Endothelial cell of umbilical vein (primary cell): ENCODE measurements around the gene FGD6. TPM values are rescaled to one million over a fixed set of nuclear protein-coding genes. Genes with fewer than 3 reads are reported as not detected.

Experiments used
- BruUV-seq: library from RNA; stranded (reverse); fragments of 400-500 nt; replicated peaks from 2 replicates; lab custom pipeline; 2021; lab: Mats Ljungman, UMichigan
- CTCF ChIA-PET: fragments of 300-600, 350-600 bp; sonication (Branson Sonifier 250); formaldehyde crosslinking; loops from one replicate; lab custom pipeline; 2021; ENCODE audit warnings: antibody characterized with exemption, inconsistent platforms; lab: Charles Lee
- POLR2A ChIA-PET: fragments of 300-600, 350-600 bp; sonication (Branson Sonifier 250); formaldehyde crosslinking; loops from one replicate; lab custom pipeline; 2021; ENCODE audit warnings: antibody characterized with exemption, inconsistent platforms; lab: Charles Lee
- DNase-seq: peaks from one replicate; pipeline ENCODE4 v3.0.0-alpha.2; 2011; ENCODE audit warnings: low read depth, low spot score
- FAIRE-seq: peaks from 2 replicates; lab custom pipeline; 2011; peaks lifted over from hg19 to GRCh38; lab: Jason Lieb, UNC
- H2AFZ ChIP-seq: 2 replicates; pipeline ENCODE4 v1.6.0; 2012; ENCODE audit warnings: low read depth, low read length, control low read depth, inconsistent platforms
- H3K27ac ChIP-seq: 2 replicates; pipeline ENCODE4 v1.5.1; 2011; ENCODE audit warnings: low read depth, mild to moderate bottlenecking, control low read depth, low read length, moderate library complexity; ENCODE audit not compliant: insufficient read depth
- H3K27me3 ChIP-seq, 2 experiments: 2 replicates each; pipeline versions ENCODE4 v1.6.0 to v1.6.1; 2011; ENCODE audit warnings: low read length in 2 of 2, mixed read lengths in 1 of 2; ENCODE audit not compliant: control insufficient read depth in 2 of 2, insufficient read depth in 2 of 2
- H3K36me3 ChIP-seq, 2 experiments: 2 replicates in 1 of 2; 3 replicates in 1 of 2; pipeline ENCODE4 v1.5.1; 2011; ENCODE audit warnings: low read length in 2 of 2, mild to moderate bottlenecking in 1 of 2, moderate library complexity in 1 of 2; ENCODE audit not compliant: control insufficient read depth in 2 of 2, insufficient read depth in 2 of 2; ENCODE audit errors: extremely low read depth in 1 of 2
- H3K4me1 ChIP-seq: 3 replicates; pipeline ENCODE4 v1.5.1; 2011; ENCODE audit warnings: mild to moderate bottlenecking, low read length; ENCODE audit not compliant: control insufficient read depth, insufficient read depth; ENCODE audit errors: extremely low read depth
- H3K4me2 ChIP-seq: 2 replicates; pipeline ENCODE4 v1.6.1; 2011; ENCODE audit warnings: low read length, control low read depth, mixed read lengths; ENCODE audit not compliant: insufficient read depth
- H3K4me3 ChIP-seq, 3 experiments: fragments of 200-600 bp in 1 of 3; sonication (generic), shearing (Covaris generic) in 1 of 3; replicated peaks in 1 of 3; 2 replicates each; pipeline ENCODE4 v1.5.1; 2011 to 2016; ENCODE audit warnings: control low read depth in 3 of 3, low read length in 3 of 3, mild to moderate bottlenecking in 2 of 3, inconsistent platforms in 1 of 3, low read depth in 1 of 3, moderate library complexity in 1 of 3; ENCODE audit not compliant: insufficient read depth in 1 of 3
- H3K79me2 ChIP-seq: 2 replicates; pipeline ENCODE4 v1.6.0; 2012; ENCODE audit warnings: low read length, inconsistent platforms; ENCODE audit not compliant: control insufficient read depth, insufficient read depth
- H3K9ac ChIP-seq: replicated peaks from 2 replicates; pipeline ENCODE3; 2011; ENCODE audit warnings: low read length, control low read depth; ENCODE audit not compliant: insufficient read depth; ENCODE audit errors: extremely low read depth
- H3K9me1 ChIP-seq: replicated peaks from 3 replicates; pipeline ENCODE4 v1.6.0; 2011; ENCODE audit warnings: mild to moderate bottlenecking, low read length; ENCODE audit not compliant: control insufficient read depth, insufficient read depth; ENCODE audit errors: extremely low read depth
- H3K9me3 ChIP-seq: replicated peaks from 2 replicates; pipeline ENCODE4 v1.5.1; 2012; ENCODE audit warnings: low read length, inconsistent platforms; ENCODE audit not compliant: control insufficient read depth, insufficient read depth
- H4K20me1 ChIP-seq: replicated peaks from 2 replicates; pipeline ENCODE3; 2011; ENCODE audit warnings: mild to moderate bottlenecking, low read length; ENCODE audit not compliant: control insufficient read depth, insufficient read depth; ENCODE audit errors: extremely low read depth
- GATA2 ChIP-seq: IDR thresholded peaks from 2 replicates; pipeline ENCODE4 v1.7.0; 2011; ENCODE audit warnings: low read depth, mild to moderate bottlenecking, moderate library complexity, mixed read lengths, low read length; ENCODE audit not compliant: insufficient read length, insufficient read depth
- dilution Hi-C: fragments of 300-500 bp; cut with MboI; formaldehyde crosslinking; loops from one replicate; pipeline ENCODE4 v1.15.0; 2019; ENCODE audit warnings: low sequenced_read_pairs; ENCODE audit not compliant: extremely low pct_ligation_motif_present
- intact Hi-C: fragments of 100-400 bp; cut with micrococcal nuclease; formaldehyde crosslinking; loops from one replicate; pipeline ENCODE4 v1.10.0; 2022
- polyA plus RNA-seq, 4 experiments: library from polyadenylated mRNA; depleted of rRNA in 3 of 4; stranded (reverse) in 3 of 4; unstranded in 1 of 4; fragments of >200 nt; gene quantifications; 2 replicates each; pipeline versions ENCODE4 v1.2.1 to v1.2.3, GENCODE V29; 2011 to 2012; ENCODE audit warnings: missing spikeins in 1 of 4
- total RNA-seq: library from RNA; stranded (reverse); gene quantifications from 2 replicates; pipeline ENCODE4 v1.2.3, GENCODE V29; 2021
- TF ChIP-seq, protein P1 (sequence below), 2 donors: IDR thresholded peaks; 1 replicate in 1 of 2; 2 replicates in 1 of 2; pipeline ENCODE4 v1.5.1; 2011; ENCODE audit warnings: low read length in 2 of 2, mild to moderate bottlenecking in 2 of 2, moderate library complexity in 2 of 2, control low read depth in 1 of 2, inconsistent platforms in 1 of 2, low read depth in 1 of 2; ENCODE audit not compliant: insufficient read depth in 1 of 2; ENCODE audit errors: extremely low read depth in 1 of 2

FGD6 gene
- total and polyA plus RNA-seq, 2 donors (not counting 3 experiments of a cell fraction or from before 2014, with no cell fraction given): 5.9 to 14.0 TPM

DNA sequence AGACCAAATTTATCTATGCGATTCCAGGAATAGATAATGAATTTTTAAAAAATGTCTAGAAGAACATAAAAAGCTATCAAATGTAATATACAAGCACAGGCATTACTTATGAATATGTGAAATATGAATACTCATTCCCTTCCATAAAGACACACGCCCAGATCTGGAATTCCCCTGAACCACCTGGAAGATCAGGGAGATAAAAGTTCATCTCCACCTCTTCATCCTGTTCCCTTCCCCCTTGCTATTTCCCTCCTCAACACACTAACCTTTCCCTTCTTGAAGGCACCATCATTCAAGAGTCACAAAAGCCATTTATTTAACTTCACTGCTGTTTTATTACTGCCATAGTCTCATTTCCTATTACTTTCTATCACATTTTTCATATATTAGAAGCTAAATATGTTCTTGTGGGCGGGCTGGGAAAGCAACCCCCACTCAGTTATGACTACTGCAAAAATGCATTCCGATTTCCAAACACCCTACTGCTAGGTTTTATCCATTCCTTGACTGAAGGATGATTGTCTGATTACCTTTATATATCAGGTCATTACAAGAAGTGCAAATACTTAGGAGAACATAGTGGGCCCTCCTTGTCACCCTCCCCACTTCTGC, 16.1 kb downstream of the FGD6 start:
- no peak overlapping the region for H3K9ac ChIP-seq
- H3K36me3 ChIP-seq: no peaks in the 10 kb centered on the region
- H3K27ac ChIP-seq: no peak overlapping the region
- ChIA-PET POLR2A (interaction anchor here (0.7 kb wide), 1 partner anchor 15 kb away, joined by 3 read pairs; no protein-coding TSS in a partner anchor), CTCF (interaction anchor here (0.7 to 2.6 kb wide), 6 partner anchors 9 to 333 kb away, joined by 3 to 9 read pairs (median 6); partner anchors contain the start of genes FGD6 and VEZT)
- no peaks in the 10 kb centered on the region for H3K9me3 ChIP-seq
- H2AFZ ChIP-seq: no peak overlapping the region
- H3K4me2 ChIP-seq: peak overlapping the region; percentile 12
- BruUV-seq: no TSS peak
- intact Hi-C loops: no loop called here
- H3K9me1 ChIP-seq: no peaks in the 10 kb centered on the region
- peak; percentile 20 for DNase-seq
- no peaks in the 10 kb centered on the region for H3K27me3 ChIP-seq
- peaks cover 23% of the 10 kb centered on the region for H3K79me2 ChIP-seq
- no peak for FAIRE-seq
- dilution Hi-C loops: loop anchor here (25.0 kb wide), 1 partner anchor 89 kb away; no protein-coding TSS in a partner anchor
- no peak overlapping the region for H3K4me3 ChIP-seq
- H3K4me1 ChIP-seq: peaks cover 54% of the 10 kb centered on the region
- peak; percentile 53 for TF ChIP-seq GATA2
- TF ChIP-seq, protein P1, sequence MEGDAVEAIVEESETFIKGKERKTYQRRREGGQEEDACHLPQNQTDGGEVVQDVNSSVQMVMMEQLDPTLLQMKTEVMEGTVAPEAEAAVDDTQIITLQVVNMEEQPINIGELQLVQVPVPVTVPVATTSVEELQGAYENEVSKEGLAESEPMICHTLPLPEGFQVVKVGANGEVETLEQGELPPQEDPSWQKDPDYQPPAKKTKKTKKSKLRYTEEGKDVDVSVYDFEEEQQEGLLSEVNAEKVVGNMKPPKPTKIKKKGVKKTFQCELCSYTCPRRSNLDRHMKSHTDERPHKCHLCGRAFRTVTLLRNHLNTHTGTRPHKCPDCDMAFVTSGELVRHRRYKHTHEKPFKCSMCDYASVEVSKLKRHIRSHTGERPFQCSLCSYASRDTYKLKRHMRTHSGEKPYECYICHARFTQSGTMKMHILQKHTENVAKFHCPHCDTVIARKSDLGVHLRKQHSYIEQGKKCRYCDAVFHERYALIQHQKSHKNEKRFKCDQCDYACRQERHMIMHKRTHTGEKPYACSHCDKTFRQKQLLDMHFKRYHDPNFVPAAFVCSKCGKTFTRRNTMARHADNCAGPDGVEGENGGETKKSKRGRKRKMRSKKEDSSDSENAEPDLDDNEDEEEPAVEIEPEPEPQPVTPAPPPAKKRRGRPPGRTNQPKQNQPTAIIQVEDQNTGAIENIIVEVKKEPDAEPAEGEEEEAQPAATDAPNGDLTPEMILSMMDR (IDR thresholded peaks at IDR 0.05; ENCODE audit: extremely low read depth in 1 of 2, insufficient read depth in 1 of 2, low read depth in 1 of 2, low read length in 2 of 2): no peak
- no peaks in the 10 kb centered on the region for H4K20me1 ChIP-seq
